NCI-H82 (cell line): Measurements from ENCODE around the gene SLC45A3.

Source experiments
- DNase-seq: peaks from one replicate; lab custom pipeline; 2025; lab: John Stamatoyannopoulos, UW

SLC45A3 gene

GRCh38 chr1:205668951-205669340, 11.4 kb downstream of the SLC45A3 start:
- DNase-seq, result peak; percentile 69

- no peak for DNase-seq
Measured at GRCh38 chr1:205667909-205668643, 12.2 kb downstream of the SLC45A3 start.

- no peak for DNase-seq
Measured at GRCh38 chr1:205666372-205667166, 13.7 kb downstream of the SLC45A3 start.

GRCh38 chr1:205665201-205666045, 14.9 kb downstream of the SLC45A3 start:
- DNase-seq, result peak; percentile 34

GRCh38 chr1:205664399-205665017, 15.8 kb downstream of the SLC45A3 start:
- DNase-seq, result peak; percentile 31

GRCh38 chr1:205663286-205663936, 16.9 kb downstream of the SLC45A3 start:
- no peak for DNase-seq

- DNase-seq, result no peak
Measured at GRCh38 chr1:205662791-205663190, 17.5 kb downstream of the SLC45A3 start.

GRCh38 chr1:205662135-205662738, 18.1 kb downstream of the SLC45A3 start:
- peak; percentile 96 for DNase-seq

GRCh38 chr1:205661429-205662134, 18.7 kb downstream of the SLC45A3 start:
- DNase-seq, result no peak

GRCh38 chr1:205660361-205660760, 19.9 kb downstream of the SLC45A3 start:
- DNase-seq, result no peak

GRCh38 chr1:205658943-205659581, 21.2 kb downstream of the SLC45A3 start:
- DNase-seq, result peak; percentile 88

GRCh38 chr1:205656236-205656635, 24.1 kb downstream of the SLC45A3 start:
- DNase-seq, result no peak

- DNase-seq, result peak; percentile 70
Measured at GRCh38 chr1:205652984-205653383, 27.3 kb downstream of the SLC45A3 start.

GRCh38 chr1:205650241-205650640, 30.1 kb downstream of the SLC45A3 start:
- no peak for DNase-seq

- DNase-seq, result no peak
Measured at GRCh38 chr1:205645519-205645918, 34.8 kb downstream of the SLC45A3 start.

GRCh38 chr1:205642679-205643307, 37.5 kb downstream of the SLC45A3 start:
- no peak for DNase-seq

- no peak for DNase-seq
Measured at GRCh38 chr1:205639567-205639966, 40.7 kb downstream of the SLC45A3 start.

GRCh38 chr1:205637854-205638468, 42.3 kb downstream of the SLC45A3 start:
- no peak for DNase-seq

GRCh38 chr1:205636732-205637131, 43.6 kb downstream of the SLC45A3 start:
- DNase-seq, result no peak
